Stimulated activated CD8-positive, alpha-beta memory T cell treated with anti-CD3 and anti-CD28 coated beads, Interleukin-7, amount 100 ng/mL, for 1 hour (primary cell): ENCODE data around the gene C2orf68.
"Not testable (repeated sequence)": the region's sequence is repeated elsewhere in the genome, so short reads cannot be mapped to it uniquely, and the experiment has no call there.

ENCODE experiments used
- DNase-seq, 2 donors: peaks; one replicate each; pipeline ENCODE4 v3.0.0-alpha.2; 2020; ENCODE audit warnings: low read depth in 2 of 2

The C2orf68 gene

DNA sequence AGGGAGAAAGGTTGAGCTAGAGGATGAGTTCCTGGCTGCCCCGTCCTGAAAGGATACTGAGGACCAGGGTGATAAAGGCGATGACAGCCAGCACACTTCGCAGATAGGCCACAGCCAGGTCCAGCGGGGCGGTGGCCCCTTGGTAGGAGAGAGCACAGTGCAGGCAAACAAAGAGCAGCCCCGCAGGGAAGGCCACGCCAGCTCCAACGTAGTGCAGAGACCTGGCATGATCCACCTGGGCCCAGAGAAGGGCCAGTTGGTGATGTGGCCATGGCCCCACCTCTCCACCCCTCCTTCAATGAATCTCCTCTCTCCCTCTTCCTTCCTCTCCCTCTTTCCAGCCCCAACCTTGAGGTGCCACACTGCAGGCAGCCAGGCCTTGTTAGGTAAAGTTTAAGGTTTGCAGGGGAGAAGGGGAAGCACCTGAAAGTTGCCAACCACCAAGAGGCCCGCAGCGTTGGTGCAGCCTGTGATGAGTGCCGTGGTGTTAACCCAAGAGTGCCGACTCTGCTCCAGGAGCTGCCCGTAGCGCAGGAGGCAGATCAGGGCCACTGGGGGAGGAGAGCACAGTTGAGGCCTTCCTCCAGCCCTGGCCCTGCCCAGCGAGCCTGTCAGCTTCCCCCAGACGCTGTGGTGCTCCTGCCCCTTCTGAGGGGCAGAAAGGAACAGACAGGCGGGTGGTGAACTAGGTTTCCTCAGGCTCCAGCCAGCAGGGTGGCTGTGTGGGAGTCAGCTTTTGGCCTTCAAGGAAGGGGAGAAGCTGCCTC lies 12.2 kb downstream of the C2orf68 start:
- no peak for DNase-seq

DNA sequence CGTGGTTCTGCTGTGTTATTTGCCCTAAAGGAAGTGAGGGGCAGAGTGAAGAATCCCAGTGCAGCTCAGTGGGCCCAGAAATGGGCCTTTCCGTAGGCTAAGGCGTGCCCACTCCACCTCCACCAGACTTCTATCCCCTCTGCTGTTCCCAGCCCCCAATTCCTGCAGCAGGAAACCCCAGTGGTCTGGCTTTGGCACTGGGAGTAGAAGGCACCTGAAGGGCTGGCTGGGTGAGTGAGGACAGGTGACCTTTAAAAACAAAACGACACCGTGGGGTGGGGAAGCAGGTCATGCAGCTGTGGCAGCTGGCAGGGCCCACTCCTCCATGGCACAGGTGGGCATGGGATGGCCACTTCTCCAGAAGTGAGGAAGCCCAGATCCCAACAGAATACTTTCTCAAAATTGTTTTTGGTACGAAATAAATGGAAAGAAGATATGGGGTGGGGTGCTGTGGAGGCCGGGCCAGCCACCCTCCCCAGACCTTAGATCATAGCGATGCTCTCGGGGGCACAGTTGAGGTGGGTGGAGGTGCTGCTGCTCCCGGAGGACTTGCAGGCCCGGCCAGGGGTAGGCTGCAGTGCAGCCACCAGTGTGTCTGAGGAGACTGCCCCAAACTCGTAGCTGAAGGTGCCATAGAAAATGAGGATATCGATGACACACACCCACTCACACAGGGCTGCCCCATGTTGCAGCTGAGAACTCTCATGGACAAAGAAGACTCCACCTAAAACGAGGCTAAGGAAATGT lies 13.1 kb downstream of the C2orf68 start:
- no peak for DNase-seq

DNA sequence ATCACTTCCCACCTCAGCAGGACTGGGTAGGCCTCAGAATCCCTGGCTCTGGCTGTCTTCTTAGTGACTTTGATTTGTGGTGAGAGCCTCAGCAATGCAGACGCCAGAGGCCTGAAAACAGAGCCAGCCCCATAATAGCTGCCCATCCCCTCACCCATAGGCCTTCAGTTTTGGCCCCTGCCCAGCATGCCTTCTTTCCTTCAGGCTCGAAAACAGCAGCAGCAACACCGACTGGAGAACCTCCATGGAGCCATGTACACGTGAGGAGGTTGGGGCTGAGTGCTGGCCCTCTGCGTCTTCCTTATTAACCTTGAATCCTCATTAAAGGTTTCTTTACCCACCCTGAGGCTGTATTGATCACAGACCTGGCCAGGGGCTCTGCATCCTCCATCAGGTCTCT lies 14.6 kb downstream of the C2orf68 start:
- no peak for DNase-seq

DNA sequence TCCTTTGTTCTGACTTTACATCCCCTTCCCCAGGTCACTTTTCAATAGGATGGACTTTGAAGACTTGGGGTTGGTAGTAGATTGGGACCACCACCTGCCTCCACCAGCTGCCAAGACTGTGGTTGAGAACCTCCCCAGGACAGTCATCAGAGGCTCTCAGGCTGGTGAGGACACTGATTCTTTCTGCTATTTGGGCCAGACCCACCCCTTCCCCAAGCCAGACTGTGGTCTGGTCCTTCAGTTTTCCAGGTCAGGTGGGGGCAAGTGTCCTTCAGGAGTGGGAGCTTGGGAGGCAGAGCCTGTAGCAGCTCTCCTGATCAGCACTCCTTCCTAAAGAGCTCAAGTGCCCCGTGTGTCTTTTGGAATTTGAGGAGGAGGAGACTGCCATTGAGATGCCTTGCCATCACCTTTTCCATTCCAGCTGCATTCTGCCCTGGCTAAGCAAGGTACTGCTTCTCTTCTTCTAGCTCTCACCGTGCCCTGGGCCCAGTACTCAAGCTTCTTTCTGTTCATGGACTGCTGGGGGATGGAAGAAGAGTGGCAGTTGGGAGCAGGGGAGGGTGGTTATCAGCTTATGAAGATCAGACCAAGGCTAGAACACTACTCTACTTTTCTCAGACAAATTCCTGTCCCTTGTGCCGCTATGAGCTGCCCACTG lies 15.3 kb downstream of the C2orf68 start:
- DNase-seq, result no peak

DNA sequence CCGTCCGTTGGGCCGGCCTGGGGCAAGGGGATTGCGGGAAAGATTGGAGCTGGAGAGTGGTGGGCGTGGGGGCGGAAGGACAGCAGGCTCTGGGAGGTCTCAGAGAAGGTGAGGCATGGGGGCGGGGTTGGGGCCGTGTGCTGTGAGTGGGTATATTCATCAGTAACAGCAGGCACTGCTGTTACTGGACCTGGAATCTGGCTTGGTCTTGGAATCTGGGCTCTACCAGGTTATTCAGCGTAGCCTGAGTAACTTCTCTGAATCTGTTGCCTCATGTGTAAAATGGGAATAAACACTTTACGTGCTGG lies 15.9 kb downstream of the C2orf68 start:
- DNase-seq, result no peak

DNA sequence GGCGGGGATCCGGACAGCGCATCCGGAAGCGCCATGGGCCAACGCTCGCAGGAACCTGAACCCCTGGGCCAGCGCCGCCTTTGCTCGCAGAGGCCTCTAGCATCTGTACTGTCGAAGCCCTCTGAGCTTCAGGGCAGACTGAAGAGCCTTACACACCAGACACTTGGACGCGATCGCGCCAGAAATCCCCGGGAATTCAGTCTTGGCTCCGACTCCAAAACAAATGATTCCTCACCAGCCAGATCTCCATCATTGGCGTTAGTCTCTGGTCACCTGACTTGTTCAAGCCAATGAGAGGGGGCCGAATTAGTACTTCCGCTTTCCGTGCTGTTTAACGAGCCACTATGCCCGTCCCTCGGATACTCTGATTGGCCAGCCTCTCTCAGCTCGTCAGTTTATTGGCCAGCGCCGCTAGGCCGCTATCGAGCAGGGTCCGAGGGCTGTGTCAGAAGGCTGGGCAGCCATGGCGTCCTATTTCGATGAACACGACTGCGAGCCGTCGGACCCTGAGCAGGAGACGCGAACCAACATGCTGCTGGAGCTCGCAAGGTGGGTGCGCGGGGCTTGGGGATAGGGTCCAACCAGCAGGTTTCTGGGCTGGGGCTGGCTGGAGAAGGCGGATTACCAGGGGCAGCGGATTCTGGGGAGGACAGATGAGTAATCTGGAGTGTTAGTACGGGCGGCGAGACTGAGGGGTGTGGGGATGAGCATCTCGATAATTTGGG lies 16.4 kb downstream of the C2orf68 start, which contains the start of gene RNF181:
RNF181 (plus strand) TSS at position 445 of the 725 bp plus-strand sequence; CDS start at position 464, 19 bp downstream.
- peak; percentile 73 to 78 for DNase-seq

DNA sequence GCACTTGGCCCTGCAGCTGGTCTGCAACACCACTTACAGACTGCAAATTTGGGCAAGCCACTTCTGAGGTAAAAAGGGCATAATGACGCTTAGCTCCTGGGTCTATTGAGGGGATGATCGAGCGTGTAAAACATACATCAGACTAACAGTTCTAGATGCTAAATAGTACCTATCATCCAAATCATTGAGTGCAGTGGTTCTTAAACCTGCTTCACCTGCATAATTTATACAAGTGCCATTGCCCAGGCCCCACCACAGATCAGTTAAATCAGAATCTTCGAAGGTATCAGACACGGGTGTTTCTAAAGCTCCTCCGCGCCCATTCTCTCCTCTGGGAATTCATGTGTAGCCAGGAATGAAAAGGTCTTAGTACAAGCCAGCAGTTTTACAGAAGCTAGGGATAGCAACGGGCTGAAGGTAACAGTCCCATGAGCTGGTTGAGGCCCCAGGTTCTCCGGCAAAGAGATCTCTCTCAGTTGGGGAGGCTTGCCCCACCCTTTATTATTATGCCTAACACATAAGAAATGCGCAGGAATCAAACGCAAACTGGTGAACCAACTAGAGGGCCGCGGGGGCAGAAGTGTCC lies 17.1 kb downstream of the C2orf68 start:
- no peak for DNase-seq

DNA sequence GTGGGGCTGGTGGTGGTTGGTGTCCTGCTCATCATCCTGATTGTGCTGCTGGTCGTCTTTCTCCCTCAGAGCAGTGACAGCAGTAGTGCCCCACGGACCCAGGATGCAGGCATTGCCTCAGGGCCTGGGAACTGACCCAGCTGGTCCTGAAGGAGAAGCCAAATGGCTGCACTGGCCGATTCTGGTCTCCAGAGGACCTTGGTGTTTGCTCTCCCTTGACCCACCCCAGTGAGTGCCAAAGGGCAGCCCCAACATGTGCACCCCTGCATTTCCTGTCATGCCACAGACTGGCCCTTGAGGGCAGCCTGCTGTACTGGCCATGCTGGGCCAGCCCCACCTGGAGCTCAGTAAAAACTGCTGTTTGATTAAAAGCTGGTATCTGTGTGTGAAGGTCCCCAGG lies 18.8 kb downstream of the C2orf68 start:
- no peak for DNase-seq

DNA sequence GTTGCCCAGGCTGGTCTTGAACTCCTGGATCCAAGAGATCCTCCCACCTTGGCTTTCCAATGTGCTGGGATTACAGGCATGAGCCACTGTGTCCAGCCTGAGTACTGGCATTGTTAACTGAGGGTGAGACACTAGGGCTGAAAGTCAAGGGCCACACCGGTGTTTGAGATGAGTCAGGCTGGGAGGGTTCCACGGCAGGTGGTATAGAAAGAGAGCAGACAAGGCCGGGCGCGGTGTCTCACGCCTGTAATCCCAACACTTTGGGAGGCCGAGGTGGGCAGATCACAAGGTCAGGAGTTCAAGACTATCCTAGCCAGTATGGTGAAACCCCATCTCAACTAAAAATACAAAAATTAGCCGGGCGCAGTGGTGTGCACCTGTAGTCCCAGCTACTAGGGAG lies 19.6 kb downstream of the C2orf68 start:
- DNase-seq, result not testable (repeated sequence)

DNA sequence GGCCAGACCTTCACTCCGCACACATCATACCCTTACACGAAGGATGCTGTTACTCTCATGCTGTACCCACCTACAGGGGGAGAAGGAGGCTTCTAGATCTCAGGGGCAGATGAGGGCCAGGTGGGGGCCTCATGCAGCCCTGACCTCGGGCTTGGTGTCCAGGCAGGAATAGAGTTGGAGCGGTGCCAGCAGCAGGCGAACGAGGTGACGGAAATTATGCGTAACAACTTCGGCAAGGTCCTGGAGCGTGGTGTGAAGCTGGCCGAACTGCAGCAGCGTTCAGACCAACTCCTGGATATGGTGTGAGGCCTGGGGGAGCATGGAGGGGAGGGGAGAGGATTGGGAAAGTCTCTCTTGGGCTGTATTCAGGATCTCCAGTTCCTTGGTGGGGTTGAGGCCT lies 20.3 kb downstream of the C2orf68 start:
- no peak for DNase-seq

DNA sequence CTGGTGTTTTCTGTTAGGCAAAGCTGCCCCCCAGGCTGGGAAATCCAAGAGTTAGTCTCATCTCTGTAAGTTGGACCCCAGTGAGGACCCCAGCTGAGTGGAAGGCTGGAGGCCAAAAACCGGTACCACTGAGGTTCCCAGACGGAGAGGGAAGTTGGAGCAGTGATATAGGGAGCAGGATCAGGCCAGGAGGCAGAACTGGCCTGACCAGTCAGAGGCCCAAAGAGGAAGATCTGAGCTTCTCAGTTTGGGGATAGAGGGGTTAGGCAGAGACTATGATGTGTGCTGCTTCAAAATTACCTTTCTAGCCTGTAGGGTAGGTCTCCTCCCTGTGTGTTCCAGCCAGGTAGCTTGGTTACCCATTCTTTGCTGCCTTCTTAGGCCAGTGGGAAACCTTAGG lies 20.9 kb downstream of the C2orf68 start:
- DNase-seq, result no peak

DNA sequence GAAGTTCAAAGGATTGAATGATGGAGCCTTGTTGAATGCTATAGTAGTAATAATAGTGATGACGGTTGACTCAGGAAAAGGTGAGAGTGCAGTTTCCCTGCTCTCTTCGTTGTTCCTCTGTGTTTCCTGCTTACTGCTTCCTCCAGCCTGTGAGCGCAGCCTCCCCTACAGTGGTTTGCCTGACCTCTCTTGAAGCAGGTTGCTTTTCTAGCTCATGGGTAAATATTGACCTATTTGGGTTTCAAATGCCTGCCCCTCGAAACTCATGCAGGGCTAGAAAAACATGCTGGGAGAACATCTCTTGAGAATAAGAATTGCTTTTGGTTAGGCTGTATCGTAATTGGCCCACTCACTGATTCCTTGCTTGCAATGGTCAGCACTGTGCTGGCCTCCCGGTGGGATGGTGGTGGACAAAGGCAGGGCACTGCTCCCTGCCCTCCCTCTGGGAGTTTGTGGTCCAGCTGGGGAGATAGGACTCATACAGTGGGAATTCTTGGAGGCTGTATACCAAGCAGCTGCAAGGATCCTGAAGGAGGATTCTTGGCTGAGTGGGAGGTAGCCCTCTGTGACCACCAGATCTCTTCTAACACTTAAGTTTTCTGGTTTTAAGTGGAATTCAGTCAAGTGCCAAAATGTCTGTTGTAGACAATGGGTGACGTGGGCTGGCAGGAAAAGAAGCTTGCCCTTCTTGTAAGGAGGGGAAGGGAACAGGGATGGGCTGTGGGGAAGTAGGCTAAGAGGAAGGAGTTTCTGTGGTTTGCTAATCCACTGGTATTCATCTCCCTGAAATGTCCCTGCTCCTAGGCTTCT lies 21.7 kb downstream of the C2orf68 start:
- DNase-seq, result no peak

DNA sequence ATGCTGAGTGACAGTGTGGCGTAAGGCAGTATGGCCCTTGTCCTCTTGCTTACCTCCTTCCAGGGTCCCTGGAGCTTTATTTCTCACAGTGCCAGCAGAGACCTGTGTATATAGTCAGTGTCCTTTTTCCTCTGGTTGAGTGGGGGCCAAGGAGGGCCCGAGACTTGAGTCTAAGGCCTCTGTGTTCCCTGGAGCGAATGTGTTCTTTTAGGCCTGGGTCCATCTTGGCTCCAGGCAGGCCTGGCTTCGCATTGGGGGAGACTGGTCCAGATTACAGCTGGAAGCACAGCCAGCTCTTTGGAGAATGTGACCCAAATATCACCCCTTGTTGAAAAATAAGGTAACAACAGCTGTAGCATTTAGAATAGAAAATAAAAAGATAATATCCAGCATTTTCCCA lies 22.7 kb downstream of the C2orf68 start:
- DNase-seq, result no peak

DNA sequence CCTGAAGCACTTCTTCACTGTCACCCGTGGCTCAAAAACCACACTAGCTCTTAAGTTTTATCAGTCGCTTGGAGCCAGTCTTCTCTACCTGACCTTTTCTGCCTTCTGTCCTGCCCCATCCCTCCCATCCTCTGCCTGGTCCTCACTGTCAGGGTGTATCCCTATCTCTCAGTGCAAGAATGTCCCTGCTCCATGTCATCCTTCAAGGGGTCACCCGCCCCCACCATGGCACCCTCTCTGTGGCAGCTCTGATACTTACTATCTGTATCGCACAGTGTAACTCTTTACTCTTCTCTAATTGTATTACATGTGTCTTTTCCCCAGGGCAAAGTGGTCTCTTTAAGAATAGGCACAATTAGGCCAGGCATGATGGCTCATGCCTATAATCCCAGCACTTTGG lies 23.2 kb downstream of the C2orf68 start:
- DNase-seq, result no peak

DNA sequence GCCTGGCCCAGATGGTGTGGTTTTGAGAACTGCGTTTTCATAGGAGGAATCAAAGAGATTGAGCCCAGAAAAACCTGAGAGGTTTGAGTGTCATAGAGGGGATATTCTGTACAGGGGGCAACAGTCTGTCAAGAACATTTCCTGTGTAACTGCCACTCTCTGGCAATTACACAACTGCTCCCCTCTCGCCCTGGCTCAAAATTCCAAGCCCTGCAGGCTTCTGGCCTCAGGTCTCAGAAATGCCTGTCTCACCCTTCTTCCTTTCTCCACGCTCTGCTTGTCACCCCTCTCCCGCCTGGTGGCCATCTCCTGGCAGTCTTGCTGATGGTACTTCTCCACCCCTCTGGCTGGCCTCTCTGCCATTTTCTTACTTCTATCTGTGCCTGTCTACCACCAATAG lies 23.6 kb downstream of the C2orf68 start:
- DNase-seq, result no peak

DNA sequence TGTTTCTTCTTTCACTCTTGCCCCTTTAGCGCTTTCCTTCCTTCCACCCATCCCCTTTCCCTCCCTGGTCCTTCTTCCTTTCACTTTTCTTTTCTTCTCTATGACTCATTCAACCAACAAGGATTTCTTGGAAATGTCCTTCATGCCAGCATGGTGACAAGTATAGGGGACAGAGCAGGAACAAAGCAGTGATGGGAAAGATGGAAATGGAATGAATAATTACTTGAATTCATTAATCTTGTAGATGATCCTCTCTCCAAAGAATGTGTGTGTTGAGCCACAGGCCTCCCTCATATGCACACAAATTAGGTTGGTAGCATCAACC lies 26.1 kb downstream of the C2orf68 start:
- no peak for DNase-seq

DNA sequence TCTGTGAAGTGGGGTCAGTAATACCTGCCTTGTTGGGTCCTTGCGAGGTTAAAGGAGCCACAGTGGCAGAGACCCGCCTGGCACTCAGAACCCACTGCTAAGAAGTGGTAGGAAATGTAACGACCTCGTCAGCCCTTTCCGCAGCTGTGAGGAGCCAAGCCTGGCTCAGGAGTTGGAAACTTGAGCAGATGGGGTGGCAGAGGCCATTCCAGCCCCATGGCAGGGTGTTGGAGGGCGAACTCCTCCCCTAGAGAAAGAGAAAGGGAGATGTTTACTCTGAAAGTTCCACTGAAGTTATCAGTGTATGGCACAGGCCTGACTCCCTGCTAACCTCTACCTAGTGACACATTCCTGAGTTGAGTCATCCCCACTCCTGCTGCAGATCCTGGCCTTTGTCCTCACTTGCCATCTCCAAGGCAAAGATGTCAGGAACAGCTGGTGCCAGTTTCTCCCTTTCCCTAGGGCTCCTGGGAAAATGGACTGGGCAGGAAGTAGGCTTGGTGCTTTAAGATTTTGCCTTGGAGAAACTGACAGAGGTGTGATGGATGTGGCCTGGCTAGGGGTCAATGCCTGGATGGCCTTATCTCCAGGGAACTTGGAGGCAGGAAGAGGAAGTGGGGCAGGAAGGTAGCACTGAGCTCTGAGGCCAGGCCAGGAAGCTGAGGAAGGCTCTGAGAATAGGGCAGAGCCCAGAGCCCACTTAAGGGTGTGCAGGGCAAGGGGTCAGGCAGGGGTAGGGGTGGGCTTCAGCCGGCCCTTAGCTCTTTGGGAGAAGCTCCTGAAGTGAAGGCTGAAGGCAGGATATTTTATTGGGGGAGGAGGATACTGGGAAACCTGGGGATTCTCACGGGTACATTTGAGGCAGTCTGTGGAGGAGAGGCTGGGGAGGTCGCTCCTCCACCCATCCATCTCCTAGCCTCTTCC lies 26.7 kb downstream of the C2orf68 start:
- DNase-seq, result no peak

DNA sequence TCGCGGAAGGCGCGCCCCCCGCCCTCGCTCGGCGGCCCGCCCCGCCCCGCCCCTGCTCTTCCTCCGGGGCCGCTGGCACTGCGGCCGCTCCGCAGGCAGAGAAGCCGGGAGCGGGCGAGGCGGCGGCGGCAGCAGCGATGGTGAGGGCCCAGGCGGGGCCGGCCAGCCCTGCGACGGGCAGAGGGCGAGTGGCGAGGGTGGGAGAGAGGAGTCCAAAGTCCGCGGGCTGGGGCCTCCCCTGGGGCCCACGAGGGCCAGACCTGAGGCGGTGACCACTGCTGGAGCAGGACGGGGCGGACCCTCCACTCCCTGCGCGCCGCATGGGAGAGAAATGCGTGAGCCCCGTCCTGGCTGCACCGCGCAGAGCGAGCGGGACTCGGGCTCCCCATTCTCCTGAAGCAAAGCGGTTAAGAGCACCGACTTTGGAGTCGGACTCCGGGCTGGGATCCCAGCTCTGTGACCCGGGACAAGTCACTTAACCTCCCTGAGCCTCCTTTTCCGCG lies 27.5 kb downstream of the C2orf68 start, which contains the start of gene VAMP5:
VAMP5 (plus strand) TSS at position 78 of the 503 bp plus-strand sequence; CDS start at position 138, 60 bp downstream.
- DNase-seq, result no peak

DNA sequence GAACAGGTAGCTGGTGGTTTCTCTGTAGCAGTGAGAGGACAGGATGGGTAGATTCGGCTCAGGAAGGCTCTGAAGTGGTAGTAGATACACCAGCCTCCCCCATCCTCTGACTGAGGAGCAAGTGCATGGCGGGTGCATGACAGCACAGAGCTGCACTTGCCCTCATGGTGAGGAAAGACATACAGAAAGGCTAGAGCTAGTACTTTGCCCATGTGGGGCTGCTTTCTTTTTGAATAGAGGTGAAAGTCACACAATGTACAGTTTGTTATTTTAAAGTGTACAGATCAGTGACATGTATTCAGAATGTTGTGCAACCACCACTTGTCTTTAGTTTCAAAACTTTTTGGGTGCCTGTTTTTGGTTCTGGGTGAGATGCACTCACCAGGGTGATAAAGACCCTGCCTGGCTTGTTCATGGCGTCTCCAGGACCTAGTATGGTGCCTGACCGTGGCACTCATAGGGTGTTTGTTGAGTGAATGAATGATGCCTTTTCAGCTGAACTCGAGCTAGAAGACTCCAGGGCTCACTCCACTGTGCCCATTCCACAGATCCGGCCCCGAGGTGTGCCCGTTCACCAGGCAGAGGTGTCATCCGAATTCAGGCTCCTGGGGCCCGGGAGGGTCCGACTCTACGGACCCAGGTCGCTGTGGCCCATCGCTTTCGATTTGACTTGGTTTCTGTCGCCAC lies 28.1 kb downstream of the C2orf68 start:
- DNase-seq, result no peak
